GM21723 (cell line): Measurements from ENCODE around the gene CSN2.

Experiments
- ATAC-seq: cut with Tn5 transposase; IDR thresholded peaks from one replicate; pipeline ENCODE4 v1.9.1; 2021; ENCODE audit warnings: mild to moderate bottlenecking, moderate library complexity; ENCODE audit not compliant: unreplicated experiment

Gene CSN2

DNA sequence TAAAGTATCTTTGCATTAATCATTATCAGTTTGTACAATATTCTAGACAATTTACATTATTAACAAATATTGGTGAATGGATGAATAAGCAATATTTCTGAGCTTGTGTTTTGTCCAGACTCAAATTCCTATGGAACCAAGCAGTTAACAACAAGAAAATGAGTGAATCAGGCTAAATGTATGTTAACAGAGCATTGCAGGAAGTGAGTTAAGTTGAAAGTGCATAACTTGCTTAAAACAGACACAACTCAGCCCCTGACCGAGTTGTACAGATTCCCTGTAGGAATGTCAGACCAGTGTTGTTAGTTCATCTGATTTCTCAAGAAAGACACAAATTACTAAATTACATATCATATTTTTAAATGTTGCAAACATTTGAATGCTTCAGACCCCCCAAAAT is 58.4 kb downstream of the CSN2 start:
- no peak for ATAC-seq
